OCI-LY3 (cell line): Measurements from ENCODE around the gene ATRN.

Source experiments
- H2AFZ ChIP-seq: fragments of 200-600, 300-600 bp; shearing (Covaris generic); 2 replicates; pipeline ENCODE4 v1.6.0; 2014; ENCODE audit warnings: antibody characterized with exemption, low read depth, low read length
- H3K27ac ChIP-seq: fragments of 200-600, 300-600 bp; sonication (generic); 2 replicates; pipeline ENCODE4 v1.5.1; 2014; ENCODE audit warnings: mild to moderate bottlenecking, low read length, moderate library complexity, mixed read lengths
- H3K27me3 ChIP-seq: fragments of 200-600, 300-600 bp; sonication (generic); 2 replicates; pipeline ENCODE4 v1.6.1; 2014; ENCODE audit warnings: low read depth, low read length, mixed read lengths
- H3K36me3 ChIP-seq: fragments of 200-600, 300-600 bp; sonication (generic); replicated peaks from 2 replicates; pipeline ENCODE3; 2014; ENCODE audit warnings: low read depth, low read length, mixed read lengths
- H3K4me1 ChIP-seq: fragments of 300-600, 200-600 bp; sonication (generic); 2 replicates; pipeline ENCODE4 v1.6.1; 2014; ENCODE audit warnings: low read length, mixed read lengths
- H3K4me2 ChIP-seq: fragments of 200-600, 300-600 bp; sonication (generic); 2 replicates; pipeline ENCODE4 v1.6.1; 2014; ENCODE audit warnings: low read length, mixed read lengths
- H3K4me3 ChIP-seq: fragments of 300-600, 200-600 bp; sonication (generic); 2 replicates; pipeline ENCODE4 v1.5.1; 2014; ENCODE audit warnings: antibody characterized with exemption, mild to moderate bottlenecking, low read length, moderate library complexity
- H3K79me2 ChIP-seq: fragments of 300-600, 200-600 bp; shearing (Covaris generic); 2 replicates; pipeline ENCODE4 v1.6.1; 2014; ENCODE audit warnings: mild to moderate bottlenecking, low read length, mixed read lengths
- H3K9ac ChIP-seq: fragments of 300-600, 200-600 bp; shearing (Covaris generic); 2 replicates; pipeline ENCODE4 v1.6.0; 2014; ENCODE audit warnings: mild to moderate bottlenecking, low read length, moderate library complexity
- H3K9me3 ChIP-seq: fragments of 200-600, 300-600 bp; shearing (Covaris generic); 2 replicates; pipeline ENCODE4 v1.6.1; 2014; ENCODE audit warnings: low read length, mixed read lengths; ENCODE audit not compliant: insufficient read depth
- H4K20me1 ChIP-seq: fragments of 200-600, 300-600 bp; sonication (generic); 2 replicates; pipeline ENCODE4 v1.6.1; 2016; ENCODE audit warnings: low read length, mixed read lengths; ENCODE audit not compliant: insufficient read depth
- CTCF ChIP-seq: fragments of 200-600, 300-600 bp; sonication (generic); IDR thresholded peaks from 2 replicates; pipeline ENCODE4 v1.5.1; 2014; ENCODE audit warnings: antibody characterized with exemption, low read length, low read depth
- EZH2phosphoT487 ChIP-seq: fragments of 200-600 bp; shearing (Covaris generic); IDR thresholded peaks from 2 replicates; pipeline ENCODE4 v1.6.1; 2018; ENCODE audit warnings: antibody characterized with exemption, mixed run types, low read depth

Gene ATRN

GRCh38 chr20:3679749-3680700, 209.2 kb downstream of the ATRN start:
- peaks cover 4% of the 10 kb centered on the region for H3K4me1 ChIP-seq
- no peaks in the 10 kb centered on the region for H3K36me3 ChIP-seq
- no peak overlapping the region for H3K27ac ChIP-seq
- no peak overlapping the region for H2AFZ ChIP-seq
- no peak overlapping the region for H3K4me3 ChIP-seq
- TF ChIP-seq EZH2phosphoT487 (no peak), CTCF (no peak)
- H3K9me3 ChIP-seq: no peaks in the 10 kb centered on the region
- peaks cover 20% of the 10 kb centered on the region for H3K27me3 ChIP-seq
- no peak overlapping the region for H3K4me2 ChIP-seq
- no peaks in the 10 kb centered on the region for H4K20me1 ChIP-seq
- H3K79me2 ChIP-seq: no peaks in the 10 kb centered on the region
- no peak overlapping the region for H3K9ac ChIP-seq

GRCh38 chr20:3680701-3681351, 210.0 kb downstream of the ATRN start:
- H3K27me3 ChIP-seq: peaks cover 12% of the 10 kb centered on the region
- no peak overlapping the region for H3K4me3 ChIP-seq
- H3K27ac ChIP-seq: no peak overlapping the region
- H3K9me3 ChIP-seq: no peaks in the 10 kb centered on the region
- no peak overlapping the region for H3K9ac ChIP-seq
- no peaks in the 10 kb centered on the region for H3K79me2 ChIP-seq
- H3K4me2 ChIP-seq: no peak overlapping the region
- TF ChIP-seq EZH2phosphoT487 (no peak), CTCF (no peak)
- peaks cover 4% of the 10 kb centered on the region for H3K4me1 ChIP-seq
- no peaks in the 10 kb centered on the region for H4K20me1 ChIP-seq
- H3K36me3 ChIP-seq: no peaks in the 10 kb centered on the region
- no peak overlapping the region for H2AFZ ChIP-seq

GRCh38 chr20:3681352-3681930, 210.6 kb downstream of the ATRN start:
- Histone ChIP-seq H3K27ac (no peak overlapping the region), H3K27me3 (0 out of 2 replicates have a peak, but pooled peaks cover 8% of the 10 kb centered on the region), H3K9me3 (no peaks in the 10 kb centered on the region), H3K4me2 (no peak overlapping the region), H2AFZ (no peak overlapping the region), H3K4me1 (peaks cover 4% of the 10 kb centered on the region), H4K20me1 (no peaks in the 10 kb centered on the region), H3K4me3 (no peak overlapping the region), H3K36me3 (no peaks in the 10 kb centered on the region), H3K79me2 (no peaks in the 10 kb centered on the region), H3K9ac (no peak overlapping the region)
- no peak for TF ChIP-seq EZH2phosphoT487
- TF ChIP-seq CTCF: no peak
